ENCODE measurements around the gene SLC2A13.
"Not testable (repeated sequence)": the region's sequence is repeated elsewhere in the genome, so short reads cannot be mapped to it uniquely, and the experiment has no call there.

SLC2A13 gene

DNA sequence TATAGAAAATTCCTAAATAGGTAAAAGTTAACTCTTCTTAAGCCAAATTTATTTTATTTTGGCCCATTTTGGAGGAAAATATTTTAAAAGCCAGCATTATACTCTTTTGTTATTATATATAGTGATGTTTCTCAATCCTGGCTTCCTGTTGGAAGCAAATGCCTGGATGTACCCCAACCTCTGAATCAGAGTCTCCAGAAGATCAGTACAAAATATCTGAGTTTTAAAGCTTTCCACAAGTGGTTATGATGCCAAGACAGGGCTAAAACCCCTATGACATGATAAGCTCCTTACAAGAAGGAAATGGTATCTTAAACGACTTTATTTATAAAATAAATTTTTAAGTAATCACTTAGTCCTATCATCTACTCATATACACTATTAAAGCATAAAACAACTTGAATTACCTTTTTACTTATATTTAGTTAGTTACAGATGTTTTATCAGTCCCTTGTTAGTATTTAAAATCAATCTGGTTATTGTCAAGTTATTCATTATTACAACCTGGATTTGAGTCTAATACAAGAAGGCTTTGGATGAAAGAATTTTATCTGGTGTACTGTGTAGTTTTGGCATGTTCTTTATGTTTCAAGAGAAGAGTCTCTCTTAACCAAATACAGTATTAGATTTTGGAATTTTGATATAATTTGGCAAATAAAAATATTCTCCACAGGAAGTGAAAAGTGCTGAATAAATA is 238.1 kb downstream of the SLC2A13 start:
- no peak for DNase-seq (ENCODE audit: low spot score)

GRCh38 chr12:39866135-39866534 is 239.7 kb downstream of the SLC2A13 start:
- no peak for DNase-seq (ENCODE audit: low spot score)

GRCh38 chr12:39860695-39861094 is 245.2 kb downstream of the SLC2A13 start:
- no peak for DNase-seq (ENCODE audit: low spot score)

DNA sequence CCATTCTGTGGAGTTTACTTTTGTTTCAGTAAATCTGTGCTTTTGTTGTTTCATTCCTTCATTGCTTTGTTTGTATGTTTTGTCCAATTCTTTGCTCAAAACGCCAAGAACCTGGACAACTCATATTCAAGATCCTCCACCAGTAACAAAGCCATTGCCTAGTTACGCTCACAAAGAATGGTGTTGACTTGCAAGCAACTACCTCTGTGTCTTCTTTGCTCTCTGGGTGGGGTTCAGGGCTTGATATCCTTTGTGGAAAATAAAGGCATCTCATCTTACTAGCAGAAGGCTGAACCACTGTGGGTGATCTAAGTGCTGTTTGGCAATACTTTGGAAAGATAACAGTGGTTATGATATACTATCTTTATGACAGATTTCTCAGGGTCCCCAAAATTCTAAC is 252.9 kb downstream of the SLC2A13 start:
- no peak for DNase-seq (ENCODE audit: low spot score)

GRCh38 chr12:39852346-39852745 is 253.5 kb downstream of the SLC2A13 start:
- DNase-seq (ENCODE audit: low spot score), result no peak

DNA sequence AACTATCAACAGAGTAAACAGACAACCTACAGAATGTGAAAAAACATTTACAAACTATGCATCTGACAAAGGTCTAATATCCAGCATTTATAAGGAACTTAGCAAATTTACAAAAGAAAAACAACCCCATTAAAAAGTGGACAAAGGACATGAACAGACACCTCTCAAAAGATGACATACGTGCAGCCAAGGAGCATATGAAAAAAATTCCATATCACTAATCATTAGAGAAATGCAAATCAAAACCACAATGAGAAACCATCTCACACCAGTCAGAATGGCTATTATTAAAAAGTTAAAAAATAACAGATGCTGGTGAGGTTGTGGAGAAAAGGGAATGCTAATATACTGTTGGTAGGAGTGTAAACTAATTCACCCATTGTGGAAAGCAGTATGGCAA is 257.7 kb downstream of the SLC2A13 start:
- DNase-seq (ENCODE audit: low spot score), result not testable (repeated sequence)

- peak; percentile 43 for DNase-seq (ENCODE audit: low spot score)
These were observed 258.8 kb downstream of the SLC2A13 start for GRCh38 chr12:39846971-39847650.

GRCh38 chr12:39846304-39846703 is 259.6 kb downstream of the SLC2A13 start:
- DNase-seq (ENCODE audit: low spot score), result no peak

- no peak for DNase-seq (ENCODE audit: low spot score)
These were observed 265.5 kb downstream of the SLC2A13 start for GRCh38 chr12:39840422-39840821.

- DNase-seq (ENCODE audit: low spot score), result no peak
These were observed 266.8 kb downstream of the SLC2A13 start for GRCh38 chr12:39839072-39839471.

DNA sequence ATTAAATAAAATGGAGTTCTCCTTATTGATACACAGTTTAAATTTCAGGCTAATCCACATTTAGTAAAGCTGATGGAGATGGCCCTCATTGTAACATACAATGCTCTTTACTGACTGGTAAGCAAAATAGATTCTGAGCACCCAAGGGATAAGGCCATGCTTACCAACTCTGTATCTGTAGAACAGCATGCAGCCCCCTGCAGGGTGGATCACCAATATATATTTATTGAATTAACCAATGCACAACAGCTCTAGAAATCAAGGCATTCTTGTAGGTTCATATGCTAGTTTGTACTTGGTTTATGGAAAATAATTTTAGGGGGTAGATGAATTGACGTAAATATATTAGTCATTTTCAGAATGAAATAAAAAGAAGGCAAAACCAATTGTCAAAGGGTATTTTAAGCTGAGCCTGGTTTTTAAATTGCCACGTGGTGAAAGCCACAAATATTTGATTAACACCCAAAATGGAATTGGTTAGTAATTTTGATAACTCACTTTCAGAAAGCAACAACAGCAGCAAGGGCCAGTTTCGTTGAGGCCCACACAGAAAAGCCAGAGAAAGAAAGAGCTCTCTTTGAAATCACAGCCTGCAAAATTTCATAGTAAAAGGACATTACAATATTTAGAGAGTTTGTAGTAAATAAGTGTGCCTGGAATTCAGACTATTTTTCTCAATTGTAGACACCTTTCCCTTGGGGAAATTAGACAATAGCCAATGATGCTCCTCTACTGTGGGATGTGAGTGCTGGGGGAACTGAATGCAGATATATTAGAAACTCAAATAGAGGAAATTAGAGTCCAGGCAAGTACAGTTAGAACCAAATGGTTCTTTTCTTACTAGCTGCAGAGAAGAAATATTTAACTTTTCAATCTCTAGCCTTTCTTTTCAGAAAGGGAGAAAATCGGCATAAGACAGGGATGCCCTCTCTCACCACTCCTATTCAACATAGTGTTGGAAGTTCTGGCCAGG is 270.1 kb downstream of the SLC2A13 start:
- no peak for DNase-seq (ENCODE audit: low spot score)

DNA sequence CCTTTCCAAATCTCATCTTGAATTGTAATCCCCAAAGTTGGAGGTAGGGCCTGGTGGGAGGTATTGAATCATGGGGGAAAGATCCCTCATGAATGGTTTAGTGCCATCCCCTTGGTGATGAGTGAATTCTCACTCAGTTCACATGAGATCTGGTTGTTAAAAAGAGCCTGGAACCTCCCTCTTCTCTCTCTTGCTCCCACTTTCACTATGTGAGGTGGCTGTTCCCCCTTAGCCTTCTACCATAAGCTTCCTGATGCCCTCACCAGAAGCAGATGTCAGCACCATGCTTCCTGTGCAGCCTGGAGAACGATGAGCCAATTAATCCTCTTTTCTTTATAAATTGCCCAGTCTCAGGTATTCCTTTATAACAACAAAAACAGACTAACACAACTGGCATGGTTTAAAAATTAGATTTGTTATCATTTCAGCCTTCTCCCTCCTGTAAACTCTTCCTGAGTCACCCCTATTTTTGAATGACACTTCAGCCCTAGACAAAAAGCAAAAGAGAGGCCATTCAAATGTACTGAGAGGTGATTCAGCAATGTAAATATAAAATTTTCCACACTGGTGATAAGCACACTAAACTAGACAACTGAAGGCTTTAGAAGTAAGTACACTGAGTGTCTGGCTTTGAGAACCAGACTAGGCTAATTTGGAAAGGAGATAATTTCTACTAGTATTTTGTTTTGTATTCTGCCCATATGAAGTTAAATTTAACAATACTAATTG is 274.1 kb downstream of the SLC2A13 start:
- DNase-seq (ENCODE audit: low spot score), result no peak

- DNase-seq (ENCODE audit: low spot score), result no peak
These were observed 274.9 kb downstream of the SLC2A13 start for GRCh38 chr12:39830852-39831520.

- no peak for DNase-seq (ENCODE audit: low spot score)
These were observed 275.7 kb downstream of the SLC2A13 start for GRCh38 chr12:39830171-39830570.

GRCh38 chr12:39824505-39825212 is 281.2 kb downstream of the SLC2A13 start:
- no peak for DNase-seq (ENCODE audit: low spot score)

- DNase-seq (ENCODE audit: low spot score), result no peak
These were observed 289.2 kb downstream of the SLC2A13 start for GRCh38 chr12:39816671-39817185.

- DNase-seq (ENCODE audit: low spot score), result no peak
These were observed 290.1 kb downstream of the SLC2A13 start for GRCh38 chr12:39815746-39816145.

DNA sequence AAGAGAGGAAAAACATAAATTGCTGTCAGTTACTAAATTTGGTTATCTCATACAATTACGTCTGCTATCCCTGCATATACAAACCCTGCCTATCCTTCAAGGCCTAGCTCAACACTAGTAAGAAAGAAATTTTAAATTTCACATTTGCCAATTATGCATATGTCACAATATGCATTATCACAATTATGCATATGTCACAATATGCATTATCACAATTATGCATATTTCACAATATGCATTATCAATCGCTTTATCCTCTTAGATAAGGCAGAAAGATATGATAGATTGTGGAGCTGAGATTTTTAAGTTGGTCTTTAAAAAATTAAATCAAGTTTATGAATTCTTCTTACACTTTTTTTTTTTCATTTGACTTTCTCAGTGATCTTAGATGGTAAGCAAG is 291.3 kb downstream of the SLC2A13 start:
- DNase-seq (ENCODE audit: low spot score), result no peak

DNA sequence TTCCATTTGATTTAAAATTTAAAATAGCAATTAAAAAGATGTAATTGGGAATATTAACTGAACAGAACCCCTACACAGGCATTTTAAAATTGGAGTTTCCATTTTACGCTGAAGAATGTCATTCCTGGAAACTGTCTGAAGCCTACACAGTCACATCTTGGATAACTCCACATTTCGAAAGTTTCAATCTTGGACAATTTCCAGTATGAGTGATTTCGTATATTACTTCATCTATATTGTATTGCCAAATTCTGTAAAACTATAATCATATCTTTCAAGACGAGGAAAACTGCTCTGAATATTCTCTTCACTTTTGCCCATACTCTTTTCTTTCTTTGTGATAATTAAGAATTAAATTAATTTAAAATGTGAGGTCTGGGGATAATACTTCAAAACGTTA is 292.1 kb downstream of the SLC2A13 start:
- DNase-seq (ENCODE audit: low spot score), result no peak

- not testable (repeated sequence) for DNase-seq (ENCODE audit: low spot score)
These were observed 293.4 kb downstream of the SLC2A13 start for GRCh38 chr12:39812456-39812855.

All from iPS-NIHi11 (cell line).